ENCODE measurements around the gene DLG2. TPM values are rescaled to one million over a fixed set of nuclear protein-coding genes. Genes with fewer than 3 reads are reported as not detected.

The DLG2 gene
- total RNA-seq, 1 donor from 2014 or later, result 2.1 TPM

GRCh38 chr11:83546368-83546767 is 2080.8 kb downstream of the DLG2 start:
- DNase-seq (ENCODE audit: low read depth, low spot score), result no peak
- H3K9me3 Mint-ChIP-seq, result no peaks in the 10 kb centered on the region
- H3K4me3 Mint-ChIP-seq, result no peak overlapping the region
- H3K4me1 Mint-ChIP-seq, result peaks cover 7% of the 10 kb centered on the region
- H3K27ac Mint-ChIP-seq (ENCODE audit: unreplicated experiment), result no peak overlapping the region
- peaks cover 2% of the 10 kb centered on the region for H3K27me3 Mint-ChIP-seq (ENCODE audit: low read depth)
- H3K36me3 Mint-ChIP-seq (ENCODE audit: low read depth), result no peaks in the 10 kb centered on the region
- no peak for TF ChIP-seq CTCF (conservative IDR thresholded peaks at IDR 0.05)

GRCh38 chr11:83545494-83546260 is 2081.5 kb downstream of the DLG2 start:
- Mint-ChIP-seq H3K4me1 (peaks cover 7% of the 10 kb centered on the region), H3K36me3 (ENCODE audit: low read depth) (no peaks in the 10 kb centered on the region)
- TF ChIP-seq CTCF (conservative IDR thresholded peaks at IDR 0.05), result no peak

GRCh38 chr11:83544846-83545245 is 2082.3 kb downstream of the DLG2 start:
- H3K4me1 Mint-ChIP-seq, result peaks cover 7% of the 10 kb centered on the region
- H3K4me3 Mint-ChIP-seq, result no peak overlapping the region
- no peaks in the 10 kb centered on the region for H3K9me3 Mint-ChIP-seq
- peaks cover 5% of the 10 kb centered on the region for H3K27me3 Mint-ChIP-seq (ENCODE audit: low read depth)
- TF ChIP-seq CTCF (conservative IDR thresholded peaks at IDR 0.05), result no peak
- H3K27ac Mint-ChIP-seq (ENCODE audit: unreplicated experiment), result no peak overlapping the region
- no peaks in the 10 kb centered on the region for H3K36me3 Mint-ChIP-seq (ENCODE audit: low read depth)
- DNase-seq (ENCODE audit: low read depth, low spot score), result no peak

More at GRCh38 chr11:83545494-83546260, 2081.5 kb downstream of the DLG2 start:
- Mint-ChIP-seq H3K27me3 (ENCODE audit: low read depth) (peaks cover 4% of the 10 kb centered on the region), H3K4me3 (no peak overlapping the region), H3K27ac (ENCODE audit: unreplicated experiment) (no peak overlapping the region), H3K9me3 (no peaks in the 10 kb centered on the region)
- DNase-seq (ENCODE audit: low read depth, low spot score), result no peak

GRCh38 chr11:83543706-83544439 is 2083.3 kb downstream of the DLG2 start:
- no peak overlapping the region for H3K4me3 Mint-ChIP-seq
- peaks cover 7% of the 10 kb centered on the region for H3K4me1 Mint-ChIP-seq
- H3K9me3 Mint-ChIP-seq, result no peaks in the 10 kb centered on the region
- no peak overlapping the region for H3K27ac Mint-ChIP-seq (ENCODE audit: unreplicated experiment)
- no peaks in the 10 kb centered on the region for H3K36me3 Mint-ChIP-seq (ENCODE audit: low read depth)
- no peak for DNase-seq (ENCODE audit: low read depth, low spot score)
- H3K27me3 Mint-ChIP-seq (ENCODE audit: low read depth), result peaks cover 5% of the 10 kb centered on the region
- TF ChIP-seq CTCF (conservative IDR thresholded peaks at IDR 0.05), result no peak

- Mint-ChIP-seq H3K36me3 (ENCODE audit: low read depth) (no peaks in the 10 kb centered on the region), H3K27me3 (ENCODE audit: low read depth) (peaks cover 5% of the 10 kb centered on the region), H3K27ac (ENCODE audit: unreplicated experiment) (no peak overlapping the region), H3K4me3 (no peak overlapping the region), H3K4me1 (peaks cover 7% of the 10 kb centered on the region), H3K9me3 (no peaks in the 10 kb centered on the region)
- no peak for DNase-seq (ENCODE audit: low read depth, low spot score)
- TF ChIP-seq CTCF (conservative IDR thresholded peaks at IDR 0.05), result no peak
These were observed 2084.3 kb downstream of the DLG2 start for GRCh38 chr11:83542861-83543260.
